Large intestine (tissue), 3 donors: ENCODE measurements around the gene IQCK. TPM values are rescaled to one million over a fixed set of nuclear protein-coding genes. Genes with fewer than 3 reads are reported as not detected.

ENCODE experiments used
- DNase-seq, 2 donors: peaks; one replicate each; pipeline versions ENCODE4 v3.0.0 to v3.0.0-alpha.2; 2013
- H3K27ac ChIP-seq: one replicate; pipeline ENCODE4 v1.5.1; 2013; ENCODE audit warnings: low read length
- H3K27me3 ChIP-seq: 2 replicates; pipeline ENCODE4 v1.6.1; 2013; ENCODE audit warnings: low read length; ENCODE audit not compliant: control insufficient read depth, insufficient read depth
- H3K36me3 ChIP-seq: 2 replicates; pipeline ENCODE4 v1.6.1; 2013; ENCODE audit warnings: low read length; ENCODE audit not compliant: control insufficient read depth, insufficient read depth
- H3K4me1 ChIP-seq: one replicate; pipeline ENCODE4 v1.6.1; 2013; ENCODE audit warnings: low read length; ENCODE audit not compliant: control insufficient read depth, insufficient read depth
- H3K4me3 ChIP-seq: one replicate; pipeline ENCODE4 v1.5.1; 2013; ENCODE audit warnings: low read length
- H3K9me3 ChIP-seq: one replicate; pipeline ENCODE4 v1.6.1; 2013; ENCODE audit warnings: mild to moderate bottlenecking, low read depth, low read length, moderate library complexity; ENCODE audit not compliant: control insufficient read depth
- whole genome bisulfite sequencing: methylation state at CpG from one replicate; pipeline ENCODE4 v1.1.5; 2013; ENCODE audit warnings: low lambda C conversion rate; ENCODE audit not compliant: insufficient coverage; 5-methylcytosine and 5-hydroxymethylcytosine counted together
- polyA plus RNA-seq: library from polyadenylated mRNA; unstranded; fragments of 120-200 nt; gene quantifications from one replicate; pipeline ENCODE4 v1.2.1, GENCODE V29; 2013

The IQCK gene
- polyA plus RNA-seq, 1 donor = 14.0 TPM

- Histone ChIP-seq H3K27me3 (no peaks in the 10 kb centered on the region), H3K4me3 (no peak overlapping the region), H3K4me1 (peaks cover 26% of the 10 kb centered on the region), H3K36me3 (peaks cover 48% of the 10 kb centered on the region), H3K27ac (no peak overlapping the region), H3K9me3 (no peaks in the 10 kb centered on the region)
- WGBS = no CpG with 5 or more reads among the region's 19 CpGs
- no peak for DNase-seq
Measured at GRCh38 chr16:19698480-19699465, 19.3 kb upstream of the IQCK start.

- H3K9me3 ChIP-seq = no peaks in the 10 kb centered on the region
- no peak for DNase-seq
- no peak overlapping the region for H3K4me3 ChIP-seq
- peaks cover 26% of the 10 kb centered on the region for H3K4me1 ChIP-seq
- peaks cover 51% of the 10 kb centered on the region for H3K36me3 ChIP-seq
- no peak overlapping the region for H3K27ac ChIP-seq
- WGBS = no CpG with 5 or more reads among the region's 8 CpGs
- H3K27me3 ChIP-seq = no peaks in the 10 kb centered on the region
Measured at GRCh38 chr16:19699472-19699871, 18.6 kb upstream of the IQCK start.

GRCh38 chr16:19700319-19700781, 17.7 kb upstream of the IQCK start:
- peak; percentile 38 to 67 for DNase-seq
- Histone ChIP-seq H3K4me3 (no peak overlapping the region), H3K27me3 (no peaks in the 10 kb centered on the region), H3K36me3 (peaks cover 55% of the 10 kb centered on the region), H3K4me1 (peaks cover 26% of the 10 kb centered on the region), H3K9me3 (no peaks in the 10 kb centered on the region), H3K27ac (peak overlapping the region; percentile 38)
- WGBS = 20% methylated on average over 1 of the region's 6 CpGs

GRCh38 chr16:19701091-19701490, 17.0 kb upstream of the IQCK start:
- no peak for DNase-seq
- Histone ChIP-seq H3K9me3 (no peaks in the 10 kb centered on the region), H3K27ac (peak overlapping the region; percentile 38), H3K4me1 (peaks cover 24% of the 10 kb centered on the region), H3K4me3 (no peak overlapping the region), H3K27me3 (no peaks in the 10 kb centered on the region), H3K36me3 (peaks cover 62% of the 10 kb centered on the region)
- no CpG with 5 or more reads among the region's 3 CpGs for WGBS

GRCh38 chr16:19703172-19703889, 14.7 kb upstream of the IQCK start:
- Histone ChIP-seq H3K27me3 (no peaks in the 10 kb centered on the region), H3K9me3 (no peaks in the 10 kb centered on the region), H3K27ac (no peak overlapping the region), H3K36me3 (peaks cover 70% of the 10 kb centered on the region), H3K4me1 (peaks cover 20% of the 10 kb centered on the region), H3K4me3 (no peak overlapping the region)
- 83% methylated on average over 2 of the region's 6 CpGs for WGBS
- DNase-seq = no peak

GRCh38 chr16:19704321-19705145, 13.5 kb upstream of the IQCK start:
- H3K4me3 ChIP-seq = no peak overlapping the region
- H3K36me3 ChIP-seq = peaks cover 69% of the 10 kb centered on the region
- DNase-seq = no peak
- H3K9me3 ChIP-seq = no peaks in the 10 kb centered on the region
- no peak overlapping the region for H3K27ac ChIP-seq
- no peaks in the 10 kb centered on the region for H3K27me3 ChIP-seq
- 100% methylated on average over 2 of the region's 18 CpGs for WGBS
- peaks cover 20% of the 10 kb centered on the region for H3K4me1 ChIP-seq

- H3K36me3 ChIP-seq = peaks cover 70% of the 10 kb centered on the region
- H3K4me3 ChIP-seq = no peak overlapping the region
- no peaks in the 10 kb centered on the region for H3K9me3 ChIP-seq
- H3K27me3 ChIP-seq = no peaks in the 10 kb centered on the region
- no peak overlapping the region for H3K27ac ChIP-seq
- H3K4me1 ChIP-seq = peaks cover 15% of the 10 kb centered on the region
- DNase-seq = no peak
- WGBS = no CpG with 5 or more reads among the region's 8 CpGs
Measured at GRCh38 chr16:19705146-19705501, 12.9 kb upstream of the IQCK start.

- Histone ChIP-seq H3K4me3 (no peak overlapping the region), H3K27ac (no peak overlapping the region), H3K9me3 (no peaks in the 10 kb centered on the region), H3K27me3 (no peaks in the 10 kb centered on the region), H3K36me3 (peaks cover 75% of the 10 kb centered on the region), H3K4me1 (peaks cover 8% of the 10 kb centered on the region)
- DNase-seq = no peak
- no CpG with 5 or more reads among the region's 5 CpGs for WGBS
Measured at GRCh38 chr16:19705843-19706242, 12.2 kb upstream of the IQCK start.

GRCh38 chr16:19706846-19707245, 11.2 kb upstream of the IQCK start:
- Histone ChIP-seq H3K4me3 (no peak overlapping the region), H3K9me3 (no peaks in the 10 kb centered on the region), H3K27ac (no peak overlapping the region), H3K36me3 (peaks cover 74% of the 10 kb centered on the region), H3K4me1 (peaks cover 6% of the 10 kb centered on the region), H3K27me3 (no peaks in the 10 kb centered on the region)
- no CpG with 5 or more reads among the region's 15 CpGs for WGBS
- DNase-seq = no peak
